GM18526 (cell line): ENCODE results near the gene EPHA7.

ENCODE experiments used
- POLR2A ChIP-seq: IDR thresholded peaks from 3 replicates; pipeline ENCODE4 v1.6.1; 2011; ENCODE audit not compliant: insufficient read length; ENCODE audit errors: extremely low read depth

The EPHA7 gene

DNA sequence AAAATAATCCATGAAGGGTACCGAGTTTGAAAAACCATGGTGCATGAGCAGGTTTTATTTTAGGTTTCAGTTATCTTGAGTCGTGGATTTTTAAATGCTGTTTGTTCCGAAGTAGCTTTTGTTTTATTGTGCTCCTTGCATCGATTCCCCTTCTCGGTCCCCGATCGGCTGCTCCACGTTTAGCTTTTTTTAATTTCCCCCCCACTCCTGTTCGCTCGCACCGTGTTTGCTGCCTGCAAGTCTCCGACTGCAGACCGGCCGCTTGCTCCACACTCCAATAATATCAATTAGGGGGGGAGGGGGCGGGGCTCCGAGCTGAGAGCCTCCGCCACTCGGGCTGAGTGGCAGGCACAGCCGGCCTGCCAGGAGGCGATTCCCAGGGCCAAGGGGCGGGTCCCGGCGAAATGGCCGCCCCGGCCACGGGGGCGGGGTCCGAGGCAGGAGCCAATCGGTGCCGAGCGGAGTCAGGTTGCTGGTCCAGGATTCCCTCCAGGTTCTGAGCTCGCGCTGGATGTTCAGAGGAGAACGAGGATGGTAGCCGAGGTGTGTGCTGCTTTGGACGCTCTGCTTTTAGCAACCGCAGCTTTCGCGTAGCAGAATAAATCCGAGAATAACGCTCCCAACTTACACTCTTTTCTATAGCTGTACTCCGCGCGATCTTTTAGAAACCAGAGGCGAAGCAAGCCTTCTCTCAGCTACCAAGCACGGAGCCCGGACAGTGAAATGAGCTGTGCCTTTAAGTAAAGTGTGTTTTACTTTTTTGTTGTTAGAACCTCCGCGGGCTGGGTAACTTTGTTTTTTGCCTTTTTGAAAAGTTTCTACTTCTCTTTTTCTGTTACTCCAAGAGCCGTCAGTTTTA lies at the start of gene EPHA7:
EPHA7 (minus strand) TSS at position 256 of the 859 bp plus-strand sequence; CDS start at position 38, 218 bp downstream.
- TF ChIP-seq POLR2A, result no peak

DNA sequence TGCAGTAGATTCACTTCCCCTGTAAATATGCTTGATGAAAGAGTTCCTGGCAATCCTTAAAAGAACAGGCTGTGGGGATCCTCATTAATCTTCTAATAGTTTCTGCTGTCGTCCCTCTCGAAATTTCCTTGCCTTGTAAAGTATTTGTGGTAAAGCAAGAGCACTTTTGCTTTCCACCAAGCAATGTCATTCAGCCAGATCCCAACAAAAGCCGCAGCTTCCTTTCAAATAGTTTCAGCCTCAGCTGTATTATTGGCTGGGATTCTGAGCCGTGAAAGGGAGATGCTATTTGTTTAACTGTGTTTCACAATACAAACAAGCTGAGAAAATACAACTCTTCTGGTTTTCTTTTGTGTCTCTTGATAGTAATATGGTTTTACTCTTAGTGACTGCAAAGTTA lies 48.9 kb upstream of the EPHA7 start:
- TF ChIP-seq POLR2A, result no peak

DNA sequence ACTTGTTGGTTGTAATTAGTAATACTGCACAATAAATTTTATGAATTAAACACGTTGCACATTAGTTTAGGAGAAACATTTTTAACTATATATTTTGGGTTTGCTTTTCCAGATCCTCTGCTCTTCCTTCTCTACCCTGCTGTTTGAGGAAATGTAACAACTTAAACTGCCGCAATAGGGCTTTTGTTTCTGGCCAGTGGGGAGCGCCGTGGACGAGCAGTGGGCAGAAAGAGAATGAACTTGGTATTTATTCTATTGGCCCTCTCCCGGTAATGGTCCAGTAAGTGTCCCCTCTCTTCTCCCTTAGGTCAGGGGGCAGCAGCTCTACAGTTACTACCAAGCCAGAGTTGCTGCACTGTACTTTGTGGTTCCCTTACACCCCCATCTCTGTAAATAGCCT lies 35.2 kb upstream of the EPHA7 start:
- no peak for TF ChIP-seq POLR2A

DNA sequence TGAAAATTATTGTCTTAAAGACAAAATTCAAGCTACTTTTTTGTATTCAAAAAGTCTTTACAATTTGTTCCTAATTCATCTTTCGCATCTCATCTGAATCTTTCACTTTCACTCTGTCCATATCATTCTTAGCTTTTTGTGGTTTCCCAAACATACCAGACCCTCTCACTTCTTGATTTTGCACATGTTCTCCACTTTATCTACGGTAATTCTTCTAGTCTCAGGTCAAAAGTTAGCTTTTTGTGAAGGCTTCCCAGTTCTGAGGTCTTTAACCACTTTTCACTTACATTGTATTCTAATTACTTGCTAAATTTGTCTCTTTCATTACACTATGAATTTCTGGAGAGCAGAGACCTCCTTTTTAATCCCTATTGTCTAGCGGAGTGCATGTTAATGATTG lies 34.6 kb upstream of the EPHA7 start:
- TF ChIP-seq POLR2A, result no peak

DNA sequence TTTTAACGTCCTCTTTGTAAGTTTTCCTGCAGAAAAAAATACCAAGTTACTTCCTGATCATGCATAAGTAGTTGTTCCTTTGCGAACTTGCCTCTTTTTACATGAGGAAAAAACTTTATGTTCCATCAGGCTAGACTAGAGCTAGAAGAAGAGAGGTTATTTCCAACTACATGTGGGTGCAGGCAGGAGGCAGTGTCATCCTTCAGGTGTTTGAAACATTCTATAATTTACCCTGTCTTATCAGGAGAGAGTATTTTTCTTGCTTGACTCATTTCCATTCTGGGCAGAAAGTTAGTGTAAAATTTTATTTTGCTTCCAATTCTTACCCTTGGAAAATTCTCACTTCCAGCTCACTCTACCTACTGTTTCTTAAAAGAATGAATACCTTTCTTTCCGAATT lies 28.5 kb upstream of the EPHA7 start:
- TF ChIP-seq POLR2A, result no peak

DNA sequence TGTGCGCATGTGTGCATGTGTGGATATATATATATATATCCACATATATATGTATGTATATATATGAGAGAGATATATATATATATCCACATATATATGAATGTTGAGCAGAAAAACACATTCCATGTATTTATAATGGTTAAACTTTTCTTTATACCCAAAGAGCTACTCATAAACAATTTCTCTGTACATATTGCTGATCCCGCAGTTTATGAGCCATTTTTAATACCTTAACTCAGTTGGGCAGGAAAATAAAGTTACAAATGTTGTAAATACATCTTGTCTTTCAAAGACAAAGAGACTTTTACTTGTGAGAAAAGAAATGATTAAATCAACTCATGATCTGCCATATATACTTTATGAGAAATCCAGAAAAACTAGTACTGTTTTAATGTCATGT lies 18.1 kb upstream of the EPHA7 start:
- TF ChIP-seq POLR2A, result no peak

DNA sequence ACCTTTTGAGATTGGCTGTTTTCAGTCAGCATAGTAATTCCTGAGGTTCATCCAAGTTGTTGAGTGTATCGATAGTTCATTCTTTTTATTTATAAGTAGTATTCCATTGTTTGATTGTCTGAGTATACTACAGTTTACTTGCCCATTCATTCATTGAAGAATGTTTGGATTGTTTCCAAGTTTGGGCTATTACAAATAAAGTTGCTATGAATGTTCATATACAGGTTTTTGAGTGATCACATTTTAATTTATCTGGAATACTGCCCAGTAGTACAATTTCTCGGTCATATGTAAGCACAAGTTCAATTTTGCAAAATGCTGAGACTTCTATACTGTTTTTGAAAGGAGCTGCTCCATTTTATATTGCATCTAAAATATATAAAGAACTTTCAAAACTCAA lies 14.2 kb upstream of the EPHA7 start:
- no peak for TF ChIP-seq POLR2A

DNA sequence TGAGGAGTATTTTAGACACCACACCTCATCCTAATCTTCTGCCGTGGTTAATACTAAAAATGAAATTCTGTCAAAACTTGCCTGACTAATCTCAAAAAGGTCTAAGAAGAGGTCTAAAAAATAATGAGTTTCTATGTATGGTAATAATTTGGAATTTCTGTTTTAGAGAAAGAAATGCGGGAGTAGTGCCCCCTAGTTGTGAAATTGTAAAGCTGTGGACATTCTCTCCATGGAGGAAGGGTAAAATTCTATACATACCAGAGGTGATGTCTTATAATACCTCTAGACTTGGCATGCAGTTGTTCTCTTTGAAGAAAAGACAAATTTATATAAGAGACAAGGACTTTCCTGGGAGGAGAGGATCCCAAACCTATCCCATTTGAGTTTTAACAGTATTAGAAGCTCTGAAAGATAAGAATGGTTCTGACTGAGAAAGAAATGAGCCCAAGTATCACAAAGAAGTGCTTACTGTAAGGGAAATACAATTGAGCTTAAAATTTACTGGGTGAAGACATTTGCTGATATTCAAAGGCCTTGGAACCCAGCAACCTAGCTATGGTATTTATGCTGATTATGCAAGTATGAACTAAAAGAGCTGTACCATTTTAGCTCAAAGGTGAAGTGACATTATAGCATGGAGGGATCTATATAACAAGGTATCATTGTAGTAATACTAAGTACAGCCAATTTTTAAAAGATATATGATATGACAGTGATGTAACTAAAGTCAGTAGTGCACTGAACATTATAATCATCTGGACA lies 5.1 kb upstream of the EPHA7 start:
- TF ChIP-seq POLR2A, result no peak

DNA sequence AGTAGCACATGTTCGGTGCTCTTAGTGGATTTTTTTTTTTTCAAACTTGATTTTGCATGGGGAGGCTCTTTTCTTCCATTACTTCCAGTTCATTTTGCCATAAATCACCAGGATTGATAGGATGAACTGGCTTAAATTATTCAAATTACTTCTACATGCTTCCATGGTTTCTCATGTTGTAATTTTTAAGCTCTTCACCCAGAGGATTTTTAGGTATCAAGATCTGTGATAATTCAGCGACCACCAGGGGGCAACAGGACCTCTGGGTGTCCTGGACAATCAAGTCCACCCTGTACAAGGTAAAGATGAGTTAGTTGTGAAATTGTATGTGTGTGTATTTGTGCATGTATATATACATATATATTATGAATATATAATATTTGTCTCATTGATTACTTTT lies 4.2 kb upstream of the EPHA7 start:
- TF ChIP-seq POLR2A, result no peak

DNA sequence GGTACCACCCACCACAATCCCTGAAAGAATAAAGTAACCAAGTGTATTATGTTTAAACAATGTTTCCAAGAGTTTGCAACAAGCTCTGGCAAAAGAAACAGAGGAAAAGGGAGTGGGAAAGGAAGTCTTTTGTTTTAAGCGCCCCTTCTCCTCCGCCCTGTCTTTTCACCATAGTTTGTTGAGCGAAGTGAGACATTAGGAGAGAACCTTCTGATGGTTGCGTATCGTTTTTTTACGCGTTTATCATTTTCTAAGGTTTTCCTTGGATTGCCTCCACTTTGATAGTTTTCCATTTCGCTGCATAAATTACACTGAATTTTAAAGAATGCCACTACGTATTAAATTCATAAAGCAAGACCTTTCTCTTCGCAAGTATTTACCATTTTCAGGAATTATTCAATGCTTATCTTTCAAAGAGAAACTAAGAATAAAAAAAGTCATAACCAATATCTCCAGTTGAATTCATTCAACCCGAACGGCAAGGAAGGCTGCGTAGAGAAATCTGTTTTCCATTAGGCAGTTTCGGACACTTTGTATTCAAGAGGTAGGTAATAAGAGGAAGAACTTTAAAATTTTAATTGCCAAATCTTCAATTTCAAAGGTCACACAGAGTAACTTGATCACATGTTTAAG lies 920 bp upstream of the EPHA7 start:
- no peak for TF ChIP-seq POLR2A

DNA sequence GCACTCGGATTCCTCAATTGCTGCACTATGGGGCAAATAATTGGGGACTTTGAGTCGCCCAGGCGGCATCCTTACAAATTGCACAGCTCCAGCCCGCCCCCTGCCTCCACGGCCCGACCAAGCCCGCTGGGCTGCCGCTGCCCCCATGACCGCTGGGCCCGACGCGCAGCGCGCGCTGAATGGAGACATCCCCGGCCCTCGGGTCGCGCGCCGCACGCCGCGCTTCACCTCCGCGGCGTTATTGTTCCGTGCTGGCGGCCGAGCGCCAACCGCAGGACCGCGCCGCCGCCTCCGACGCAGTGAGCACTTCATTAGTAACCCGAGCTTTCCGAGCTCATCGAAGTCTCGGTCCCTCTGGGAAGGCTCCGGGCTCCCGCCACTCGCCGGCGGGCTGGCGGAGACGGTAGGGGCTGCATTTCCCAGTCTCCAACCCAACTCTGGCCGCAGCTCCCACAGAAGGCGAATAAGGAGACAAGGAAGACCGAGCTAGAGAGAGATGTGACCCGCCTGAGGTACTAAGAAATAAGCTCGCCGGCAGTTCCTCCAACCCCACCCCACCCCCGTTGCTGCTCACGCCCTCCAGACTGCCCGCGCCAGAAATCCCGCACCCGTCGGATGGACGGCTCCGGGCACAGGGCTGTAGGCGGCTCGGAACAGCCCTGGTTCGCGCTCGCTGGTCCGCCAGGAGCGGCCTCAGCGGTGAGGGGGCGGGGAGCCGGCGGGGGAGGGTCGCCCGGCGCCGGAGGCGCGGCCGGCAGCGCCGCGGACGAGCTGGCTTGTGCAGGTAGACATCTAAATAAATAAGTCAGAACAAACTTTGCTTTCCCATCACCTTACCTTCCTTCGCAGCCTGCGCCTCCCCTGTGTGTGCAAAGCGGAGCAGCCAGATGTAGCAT lies 703 bp downstream of the EPHA7 start:
- no peak for TF ChIP-seq POLR2A

DNA sequence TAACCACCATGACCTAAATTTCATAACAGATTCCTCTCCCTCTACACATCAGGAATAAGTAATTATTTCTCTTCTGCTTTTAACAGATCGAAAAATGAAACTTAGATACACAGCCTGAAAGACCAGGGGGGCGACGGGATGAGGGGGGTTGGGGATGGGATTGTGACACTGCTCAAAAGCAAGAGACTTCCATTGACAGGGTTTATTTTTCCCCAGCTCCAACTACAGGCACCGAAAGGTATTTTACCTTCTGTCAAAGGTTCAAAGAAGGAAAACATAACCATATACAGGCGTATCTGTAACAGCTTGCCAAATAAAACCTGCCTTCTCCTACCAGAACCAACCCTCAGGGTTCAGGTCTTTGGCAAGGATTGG lies 1.3 kb downstream of the EPHA7 start:
- TF ChIP-seq POLR2A, result no peak

DNA sequence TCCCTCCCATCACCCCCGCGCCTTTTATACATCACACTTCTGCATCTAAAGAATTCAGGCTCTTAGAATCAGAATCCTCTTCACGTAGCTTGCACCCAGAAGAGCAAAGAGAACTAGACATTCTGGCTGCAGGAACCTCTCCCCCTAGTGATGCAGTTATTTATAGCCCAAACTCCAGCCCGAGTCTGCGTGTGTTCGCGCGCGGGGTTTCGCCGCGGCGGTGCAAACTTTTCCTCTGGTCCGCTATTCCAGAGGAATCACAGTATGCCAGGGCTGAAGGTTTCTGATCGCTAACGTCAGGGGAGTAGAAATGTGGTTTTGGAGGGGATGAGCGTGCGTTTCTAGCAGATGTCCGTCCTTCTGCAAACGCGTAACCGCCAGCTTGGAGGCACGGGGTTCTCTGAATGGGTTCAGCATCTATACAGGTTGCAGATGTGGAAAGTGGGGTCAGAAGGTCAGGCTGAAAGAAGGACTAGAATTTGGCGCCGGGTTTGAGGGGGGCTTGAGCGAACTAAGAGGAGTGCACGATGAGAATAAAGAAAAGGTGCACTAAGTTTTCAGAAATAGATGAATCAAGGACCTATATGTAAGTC lies 1.8 kb downstream of the EPHA7 start:
- TF ChIP-seq POLR2A, result no peak

DNA sequence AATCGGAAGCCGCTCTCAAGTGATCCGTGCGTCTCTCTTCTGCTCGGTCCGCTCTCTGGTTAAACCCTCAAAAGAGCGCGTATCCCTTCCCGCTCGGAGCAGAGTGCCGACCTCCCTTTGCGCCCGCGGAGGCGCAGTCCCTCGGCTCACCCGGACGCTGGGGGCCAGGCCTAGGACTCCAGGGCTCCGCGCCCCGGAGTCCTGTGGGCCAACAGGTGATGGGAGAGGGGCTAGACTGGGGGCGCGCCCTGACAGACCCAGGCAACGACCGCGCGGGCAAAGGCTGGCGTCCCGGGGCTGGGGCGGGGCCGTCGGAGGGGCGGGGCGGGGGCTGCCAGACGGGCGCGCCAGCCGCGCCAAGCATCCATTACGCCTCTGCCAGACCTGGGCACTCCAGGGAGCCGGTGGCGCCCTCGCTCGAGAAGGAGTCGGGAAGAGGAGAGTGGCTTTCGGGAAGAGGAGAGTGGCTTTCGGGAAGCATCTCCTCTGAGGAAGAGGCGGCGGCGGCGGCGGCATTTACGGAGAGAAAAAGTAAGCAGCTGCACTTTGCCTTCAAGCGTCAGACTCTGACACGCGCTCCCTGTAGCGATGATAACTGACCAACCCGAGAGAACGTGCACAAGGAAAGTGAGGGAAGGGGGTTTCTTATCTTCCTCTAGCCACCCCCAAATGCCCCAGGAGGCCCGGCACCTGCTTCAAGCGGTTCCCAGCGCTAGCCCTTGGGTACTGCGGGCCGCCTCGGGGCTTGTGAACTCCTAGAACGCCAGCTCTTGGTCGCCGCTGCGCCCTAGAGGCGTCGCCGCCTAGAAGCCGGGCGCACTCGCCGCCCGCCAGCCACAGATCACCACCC lies 2.6 kb downstream of the EPHA7 start:
- no peak for TF ChIP-seq POLR2A
